Neuronal stem cell (in vitro differentiated cells): ENCODE data around the gene TMEM72.

Experiments used
- DNase-seq: peaks from one replicate; pipeline ENCODE4 v3.0.0-alpha.2; 2013; ENCODE audit warnings: low spot score
- H2AFZ ChIP-seq: one replicate; pipeline ENCODE4 v1.6.1; 2013; ENCODE audit warnings: mild to moderate bottlenecking, low read length, inconsistent platforms
- H2AK5ac ChIP-seq: 2 replicates; pipeline ENCODE4 v1.6.1; 2013; ENCODE audit warnings: low read depth, mild to moderate bottlenecking, inconsistent platforms, low read length, moderate library complexity, mixed read lengths
- H2BK120ac ChIP-seq: 2 replicates; pipeline ENCODE4 v1.6.1; 2013; ENCODE audit warnings: low read depth, mild to moderate bottlenecking, inconsistent platforms, low read length, moderate library complexity, mixed read lengths
- H2BK12ac ChIP-seq: one replicate; pipeline ENCODE4 v1.6.1; 2013; ENCODE audit warnings: low read length, inconsistent platforms
- H2BK15ac ChIP-seq: 2 replicates; pipeline ENCODE4 v1.6.1; 2013; ENCODE audit warnings: mild to moderate bottlenecking, low read length, inconsistent platforms, mixed read lengths
- H2BK5ac ChIP-seq: one replicate; pipeline ENCODE4 v1.6.1; 2013; ENCODE audit warnings: inconsistent platforms, mild to moderate bottlenecking, low read length, moderate library complexity
- H3K14ac ChIP-seq: one replicate; pipeline ENCODE4 v1.6.1; 2013; ENCODE audit warnings: low read length, inconsistent platforms
- H3K18ac ChIP-seq: 2 replicates; pipeline ENCODE4 v1.6.1; 2013; ENCODE audit warnings: low read length, inconsistent platforms
- H3K23ac ChIP-seq: 2 replicates; pipeline ENCODE4 v1.6.1; 2013; ENCODE audit warnings: low read depth, mild to moderate bottlenecking, mixed read lengths, low read length, inconsistent platforms; ENCODE audit not compliant: poor library complexity
- H3K27ac ChIP-seq: replicated peaks from 3 replicates; pipeline ENCODE4 v1.5.1; 2013; ENCODE audit warnings: low read length, inconsistent platforms
- H3K27me3 ChIP-seq, 3 experiments: 2 replicates each; pipeline ENCODE4 v1.6.1; 2013; ENCODE audit warnings: low read length in 3 of 3, mild to moderate bottlenecking in 2 of 3, inconsistent platforms in 1 of 3, low read depth in 1 of 3, mixed read lengths in 1 of 3, moderate library complexity in 1 of 3; ENCODE audit not compliant: control insufficient read depth in 3 of 3, insufficient read depth in 3 of 3
- H3K36me3 ChIP-seq, 2 donors: replicated peaks in 1 of 2; 2 replicates each; pipeline ENCODE4 v1.6.1; 2013; ENCODE audit warnings: low read length in 2 of 2; ENCODE audit not compliant: control insufficient read depth in 2 of 2, insufficient read depth in 2 of 2
- H3K4ac ChIP-seq: 2 replicates; pipeline ENCODE4 v1.6.1; 2013; ENCODE audit warnings: inconsistent platforms, mild to moderate bottlenecking, low read length, moderate library complexity
- H3K4me1 ChIP-seq, 2 donors: 1 replicate in 1 of 2; 2 replicates in 1 of 2; pipeline ENCODE4 v1.6.1; 2013; ENCODE audit warnings: low read length in 2 of 2, low read depth in 1 of 2; ENCODE audit not compliant: control insufficient read depth in 2 of 2, insufficient read depth in 1 of 2
- H3K4me2 ChIP-seq: one replicate; pipeline ENCODE4 v1.6.1; 2013; ENCODE audit warnings: mild to moderate bottlenecking, low read length, inconsistent platforms; ENCODE audit not compliant: insufficient read depth, poor library complexity, severe bottlenecking
- H3K4me3 ChIP-seq, 2 donors: 2 replicates each; pipeline ENCODE4 v1.5.1; 2013; ENCODE audit warnings: low read length in 2 of 2, mild to moderate bottlenecking in 2 of 2, inconsistent platforms in 1 of 2, moderate library complexity in 1 of 2
- H3K79me1 ChIP-seq: one replicate; pipeline ENCODE4 v1.6.1; 2013; ENCODE audit warnings: low read depth, mild to moderate bottlenecking, inconsistent platforms, low read length, moderate library complexity
- H3K9ac ChIP-seq: one replicate; pipeline ENCODE4 v1.6.1; 2013; ENCODE audit warnings: mild to moderate bottlenecking, low read depth, low read length, inconsistent platforms; ENCODE audit not compliant: poor library complexity
- H3K9me3 ChIP-seq, 2 donors: replicated peaks in 1 of 2; 2 replicates each; pipeline versions ENCODE3 to v1.6.1; 2013; ENCODE audit warnings: low read length in 2 of 2, mild to moderate bottlenecking in 2 of 2, inconsistent platforms in 1 of 2, low read depth in 1 of 2, mixed read lengths in 1 of 2, moderate library complexity in 1 of 2; ENCODE audit not compliant: control insufficient read depth in 2 of 2, insufficient read depth in 1 of 2
- H4K8ac ChIP-seq: one replicate; pipeline ENCODE4 v1.6.1; 2013; ENCODE audit warnings: low read depth, mild to moderate bottlenecking, inconsistent platforms, low read length, moderate library complexity
- H4K91ac ChIP-seq: one replicate; pipeline ENCODE4 v1.6.1; 2013; ENCODE audit warnings: low read length, low read depth, mild to moderate bottlenecking, inconsistent platforms; ENCODE audit not compliant: poor library complexity
- WGBS, 2 donors: extraction: QIAGEN DNeasy Blood & Tissue Kit; methylation state at CpG; one replicate each; pipeline ENCODE4 v1.1.7; 2013; ENCODE audit warnings: missing lambda C conversion rate in 2 of 2, mixed read lengths in 1 of 2; ENCODE audit not compliant: insufficient read length in 2 of 2, insufficient replicate concordance in 1 of 2; ENCODE audit errors: extremely low coverage in 2 of 2; 5-methylcytosine and 5-hydroxymethylcytosine counted together

The TMEM72 gene

GRCh38 chr10:44967616-44968015, 56.5 kb downstream of the TMEM72 start:
- no peak for DNase-seq
- Histone ChIP-seq H3K36me3 (no peaks in the 10 kb centered on the region), H3K4me1 (peaks cover 21 to 32% of the 10 kb centered on the region in 2 donors), H3K18ac (no peak overlapping the region), H3K4me3 (no peak overlapping the region), H3K4me2 (no peak overlapping the region), H2BK120ac (no peak overlapping the region), H2AFZ (no peak overlapping the region), H4K8ac (no peak overlapping the region), H3K27ac (no peak overlapping the region), H3K9ac (no peak overlapping the region), H2BK12ac (no peak overlapping the region), H3K23ac (no peak overlapping the region), H3K14ac (peak overlapping the region; percentile 25), H3K4ac (no peak overlapping the region), H3K9me3 (no peaks in the 10 kb centered on the region), H2BK5ac (no peak overlapping the region), H2AK5ac (no peak overlapping the region), H3K79me1 (peaks cover 3% of the 10 kb centered on the region), H4K91ac (no peak overlapping the region), H2BK15ac (no peak overlapping the region), H3K27me3 (no peaks in the 10 kb centered on the region)
- WGBS, 2 donors = no CpG with 5 or more reads among the region's 4 CpGs

DNA sequence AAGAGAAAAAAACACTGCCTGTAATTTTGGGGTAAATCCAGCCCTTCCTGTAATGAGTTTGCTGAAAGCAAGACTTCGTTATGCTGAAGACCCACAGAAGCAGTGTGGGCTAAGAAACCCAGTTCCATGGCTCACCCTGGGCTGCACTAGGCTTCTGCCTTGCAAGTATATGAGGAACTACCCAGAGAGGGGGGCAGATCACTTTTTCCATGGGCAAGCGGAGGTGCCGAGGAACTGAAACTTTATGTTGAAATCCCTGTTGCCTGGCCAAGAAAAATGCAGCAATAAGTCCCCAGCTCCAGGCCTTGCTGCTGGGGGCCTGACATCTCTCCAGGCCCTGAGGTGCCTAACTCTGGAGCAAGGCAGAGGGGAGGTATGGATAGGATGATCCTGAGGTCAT, 57.0 kb downstream of the TMEM72 start:
- H3K4me1 ChIP-seq = peaks cover 17 to 28% of the 10 kb centered on the region in 2 donors
- WGBS, 2 donors = no CpG with 5 or more reads among the region's 3 CpGs

DNA sequence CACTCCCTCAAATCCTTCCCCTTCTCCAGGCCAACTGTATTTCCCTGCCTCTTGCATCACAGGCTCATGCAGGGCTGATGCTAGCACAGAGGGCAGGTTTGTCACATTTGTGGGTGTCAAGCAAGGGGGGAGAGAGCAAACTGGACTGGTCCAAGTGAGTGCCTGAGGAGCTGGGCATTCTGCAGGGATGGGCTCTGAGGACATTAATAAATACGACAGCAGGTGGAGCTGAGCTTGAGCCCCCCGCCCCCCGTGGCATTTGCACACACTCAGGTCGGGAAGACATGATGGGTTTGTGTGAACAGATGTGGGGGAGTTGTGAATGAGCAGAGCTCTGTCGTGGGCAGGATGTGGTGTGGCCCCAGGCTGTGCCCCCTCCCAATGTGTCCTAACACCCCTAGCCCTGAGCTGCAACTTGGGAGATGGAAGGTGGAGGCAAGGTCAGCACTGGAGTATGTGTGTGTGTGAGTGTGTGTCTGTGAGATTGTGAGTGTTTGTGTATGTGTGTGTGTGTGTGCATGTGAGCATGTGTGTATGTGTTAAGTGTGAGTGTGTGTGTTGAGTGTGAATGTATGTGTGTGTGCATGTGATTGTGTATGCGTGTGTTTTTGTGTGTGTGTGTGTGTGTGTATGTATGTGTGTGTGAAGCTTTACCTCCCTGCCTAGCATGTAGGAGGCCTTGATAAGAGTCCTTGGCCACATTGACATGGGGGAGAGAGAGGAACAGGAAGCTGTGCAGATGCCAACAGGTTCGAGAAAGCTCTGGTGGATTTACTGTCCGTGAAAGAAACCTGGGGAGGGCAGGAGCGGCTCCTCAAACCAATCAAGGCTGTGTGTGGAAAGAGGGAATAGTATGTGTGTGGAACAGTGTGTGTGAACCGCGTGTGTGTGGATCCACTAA, 57.6 kb downstream of the TMEM72 start:
- Histone ChIP-seq H3K79me1 (peaks cover 5% of the 10 kb centered on the region), H4K8ac (no peak overlapping the region), H3K36me3 (no peaks in the 10 kb centered on the region), H3K4ac (no peak overlapping the region), H3K4me2 (no peak overlapping the region), H3K27ac (no peak overlapping the region), H3K4me1 (peaks cover 10 to 25% of the 10 kb centered on the region in 2 donors), H3K9me3 (no peaks in the 10 kb centered on the region), H3K27me3 (no peaks in the 10 kb centered on the region), H2AK5ac (peak overlapping the region; percentile 66), H2BK5ac (peak overlapping the region; percentile 42), H2BK15ac (peak overlapping the region; percentile 78), H2BK120ac (no peak overlapping the region), H3K18ac (peak overlapping the region; percentile 72), H2AFZ (no peak overlapping the region), H4K91ac (no peak overlapping the region), H3K23ac (peak overlapping the region; percentile 16), H3K4me3 (peak overlapping the region in 1 of 2 donors; percentile 10), H3K9ac (no peak overlapping the region), H2BK12ac (no peak overlapping the region), H3K14ac (no peak overlapping the region)
- 88% methylated on average over 1 of the region's 11 CpGs; no CpG with 5 or more reads in 1 of the 2 donors for WGBS, 2 donors
- no peak for DNase-seq

More for the DNA sequence above, 57.0 kb downstream of the TMEM72 start:
- no peaks in the 10 kb centered on the region for H3K27me3 ChIP-seq
- H3K23ac ChIP-seq = peak overlapping the region; percentile 16
- H2BK5ac ChIP-seq = peak overlapping the region; percentile 42
- no peak for DNase-seq
- no peaks in the 10 kb centered on the region for H3K36me3 ChIP-seq
- H3K27ac ChIP-seq = no peak overlapping the region
- no peak overlapping the region for H2BK120ac ChIP-seq
- H2BK12ac ChIP-seq = no peak overlapping the region
- H2BK15ac ChIP-seq = no peak overlapping the region
- H3K4me3 ChIP-seq = no peak overlapping the region
- peak overlapping the region; percentile 72 for H3K18ac ChIP-seq
- no peaks in the 10 kb centered on the region for H3K9me3 ChIP-seq
- no peak overlapping the region for H3K4ac ChIP-seq
- no peak overlapping the region for H3K4me2 ChIP-seq
- no peak overlapping the region for H2AFZ ChIP-seq
- no peak overlapping the region for H4K91ac ChIP-seq
- peak overlapping the region; percentile 66 for H2AK5ac ChIP-seq
- H4K8ac ChIP-seq = no peak overlapping the region
- H3K14ac ChIP-seq = no peak overlapping the region
- peaks cover 5% of the 10 kb centered on the region for H3K79me1 ChIP-seq
- no peak overlapping the region for H3K9ac ChIP-seq

DNA sequence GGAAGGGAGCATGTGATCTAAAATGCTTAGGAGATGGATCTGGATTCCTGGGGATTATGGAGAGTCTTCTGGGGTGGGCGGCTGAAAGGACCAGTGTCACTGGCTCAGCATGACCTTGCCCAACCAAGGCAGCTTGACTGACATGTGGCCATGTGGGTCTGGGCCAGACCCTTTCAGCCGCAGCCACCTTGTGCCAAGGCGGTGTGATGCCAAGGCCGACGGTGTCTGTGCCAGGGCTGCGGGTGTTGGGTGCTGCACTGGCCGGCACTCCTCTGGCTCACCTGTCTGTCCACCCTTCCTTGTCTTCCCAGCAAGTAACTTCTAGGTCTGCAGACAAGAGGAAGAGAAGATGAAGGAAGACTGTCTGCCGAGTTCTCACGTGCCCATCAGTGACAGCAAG, 58.7 kb downstream of the TMEM72 start:
- WGBS, 2 donors = no CpG with 5 or more reads among the region's 9 CpGs
- H3K4me2 ChIP-seq = no peak overlapping the region
- H2BK15ac ChIP-seq = no peak overlapping the region
- no peak overlapping the region for H3K27ac ChIP-seq
- H3K36me3 ChIP-seq = no peaks in the 10 kb centered on the region
- H3K4me1 ChIP-seq = peaks cover 7 to 24% of the 10 kb centered on the region in 2 donors
- no peak overlapping the region for H2BK120ac ChIP-seq
- no peak overlapping the region for H3K23ac ChIP-seq
- H3K4ac ChIP-seq = no peak overlapping the region
- no peak overlapping the region for H3K4me3 ChIP-seq
- no peak for DNase-seq
- H2AK5ac ChIP-seq = peak overlapping the region; percentile 6
- peaks cover 5% of the 10 kb centered on the region for H3K79me1 ChIP-seq
- no peaks in the 10 kb centered on the region for H3K9me3 ChIP-seq
- no peak overlapping the region for H2BK12ac ChIP-seq
- no peaks in the 10 kb centered on the region for H3K27me3 ChIP-seq
- no peak overlapping the region for H2BK5ac ChIP-seq
- H2AFZ ChIP-seq = no peak overlapping the region
- no peak overlapping the region for H4K8ac ChIP-seq
- H3K14ac ChIP-seq = no peak overlapping the region
- no peak overlapping the region for H3K9ac ChIP-seq
- no peak overlapping the region for H3K18ac ChIP-seq
- H4K91ac ChIP-seq = no peak overlapping the region
